K562 (cell line): ENCODE results near the gene PIP4K2A. TPM values are rescaled to one million over a fixed set of nuclear protein-coding genes. Genes with fewer than 3 reads are reported as not detected.

Experiments used
- CCNT2 ChIP-seq: IDR thresholded peaks from 2 replicates; pipeline ENCODE4 v1.6.1; 2011; ENCODE audit warnings: borderline replicate concordance, low read depth, mild to moderate bottlenecking, moderate library complexity, mixed read lengths, low read length; ENCODE audit not compliant: insufficient read length; ENCODE audit errors: extremely low read depth
- CREM ChIP-seq: IDR thresholded peaks from 2 replicates; pipeline ENCODE4 v1.6.1; 2014; ENCODE audit warnings: antibody characterized with exemption, low read depth
- GABPB1 ChIP-seq: sonication (generic); formaldehyde crosslinking; IDR thresholded peaks from 2 replicates; pipeline ENCODE4 v1.8.0; 2022; ENCODE audit warnings: mild to moderate bottlenecking, missing genetic modification reagents
- MIER1 ChIP-seq: fragments of 450-650 bp; IDR thresholded peaks from 2 replicates; pipeline ENCODE4 v1.6.1; 2016; ENCODE audit warnings: antibody characterized with exemption, mild to moderate bottlenecking, low read depth
- PURB ChIP-seq: sonication (generic); formaldehyde crosslinking; IDR thresholded peaks from 2 replicates; pipeline ENCODE4 v1.9.0; 2021; ENCODE audit warnings: low read depth, mild to moderate bottlenecking, missing genetic modification reagents
- RB1 ChIP-seq: fragments of 450-650 bp; IDR thresholded peaks from 2 replicates; pipeline ENCODE4 v1.6.1; 2017; ENCODE audit warnings: low read depth, mild to moderate bottlenecking
- SUPT5H ChIP-seq: fragments of 450-650 bp; IDR thresholded peaks from 2 replicates; pipeline ENCODE4 v1.6.1; 2016
- YY1 ChIP-seq, 3 experiments: IDR thresholded peaks; 2 replicates each; pipeline ENCODE4 v1.6.1; 2011; ENCODE audit warnings: low read length in 2 of 3, mild to moderate bottlenecking in 2 of 3, moderate library complexity in 2 of 3, borderline replicate concordance in 1 of 3, control low read depth in 1 of 3, low read depth in 1 of 3; ENCODE audit not compliant: insufficient read depth in 3 of 3, insufficient replicate concordance in 2 of 3, control insufficient read depth in 1 of 3, insufficient read length in 1 of 3; ENCODE audit errors: extremely low read depth in 1 of 3
- polyA plus RNA-seq, 8 experiments: library from polyadenylated mRNA; depleted of rRNA in 4 of 8; stranded (reverse) in 5 of 8; unstranded in 3 of 8; fragments of >200 nt; fragmentation: Nextera tagmentation in 2 of 8; fragmentation: Illumina TruSeq in 1 of 8; extraction: Ambion mirVana in 2 of 8; extraction: Trizol in 1 of 8; gene quantifications; 2 replicates each; pipeline versions ENCODE4 v1.2.1 to v1.2.3, GENCODE V29; 2011 to 2014; ENCODE audit warnings: inconsistent platforms in 1 of 8, missing spikeins in 1 of 8
- total RNA-seq, 7 experiments: library from RNA; depleted of rRNA in 6 of 7; stranded (reverse); fragments of >200 nt in 6 of 7; fragmentation: Illumina TruSeq in 2 of 7; extraction: Trizol in 2 of 7; gene quantifications; 2 replicates each; pipeline versions ENCODE4 v1.2.1 to v1.2.3, GENCODE V29; 2011 to 2021; ENCODE audit warnings: low replicate concordance in 1 of 7
- TF ChIP-seq, protein P1 (sequence below): sonication (generic); formaldehyde crosslinking; IDR thresholded peaks from 2 replicates; pipeline ENCODE4 v1.8.0; 2023; ENCODE audit warnings: missing genetic modification reagents, mild to moderate bottlenecking, borderline replicate concordance
- TF ChIP-seq, protein P2 (sequence below): fragments of 450-650 bp; IDR thresholded peaks from 2 replicates; pipeline ENCODE4 v1.6.1; 2017; ENCODE audit warnings: antibody characterized with exemption, mild to moderate bottlenecking
- TF ChIP-seq, protein P3 (sequence below): sonication (generic); formaldehyde crosslinking; IDR thresholded peaks from 2 replicates; pipeline ENCODE4 v1.8.1; 2022; ENCODE audit warnings: missing genetic modification reagents
- TF ChIP-seq, protein P4 (sequence below): fragments of 250-450 bp; sonication (Bioruptor Pico); IDR thresholded peaks from 2 replicates; pipeline ENCODE4 v1.8.0; 2021; ENCODE audit warnings: moderate library complexity, mild to moderate bottlenecking, inconsistent platforms

Gene PIP4K2A
- total and polyA plus RNA-seq, 9 of the 15 experiments (the other 6 are each of a cell fraction or from before 2014, with no cell fraction given): 35.6 to 117 (median 71.9) TPM

DNA sequence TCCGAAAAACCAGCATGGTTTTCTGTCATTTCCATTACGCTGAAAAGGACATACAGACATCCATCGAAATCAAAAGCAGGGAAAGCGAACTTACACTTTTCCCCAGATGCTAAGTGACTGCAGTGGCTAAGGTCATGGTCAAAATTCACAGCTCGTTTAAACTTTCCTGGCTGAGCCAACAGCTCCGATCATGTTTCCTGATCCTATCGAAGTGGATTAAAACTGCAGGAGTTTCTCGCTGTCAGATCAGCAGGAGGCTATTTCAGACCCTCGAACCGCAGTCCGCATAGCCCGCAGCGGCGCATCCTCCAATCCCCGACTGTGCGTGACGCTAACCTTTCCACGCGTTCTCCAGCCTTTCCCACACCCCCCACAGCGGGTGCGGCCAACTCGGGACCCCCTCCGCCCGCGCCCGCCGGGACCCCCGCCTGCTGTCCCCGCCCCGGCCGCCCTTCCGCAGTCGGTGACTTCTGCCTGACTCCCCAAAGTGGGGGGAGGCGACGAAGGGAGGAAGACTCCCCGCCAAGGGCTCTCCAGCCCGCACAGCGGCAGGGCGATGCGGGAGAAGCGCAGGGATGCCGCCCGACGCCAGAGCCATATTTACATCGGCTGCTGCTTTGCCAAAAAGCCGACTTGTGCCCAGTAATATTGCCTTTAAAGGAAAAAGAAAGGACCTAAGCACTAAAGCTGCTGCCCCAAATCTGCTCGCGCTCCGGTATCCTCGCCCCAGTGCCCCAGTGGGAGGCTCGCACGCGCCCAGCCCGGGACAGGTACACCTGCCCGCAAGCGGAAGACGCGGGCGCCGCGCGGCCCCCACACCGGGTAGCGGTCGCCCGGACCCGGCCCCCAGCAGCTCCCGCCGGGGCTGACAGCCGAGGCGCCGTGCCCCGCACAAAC is 1.2 kb downstream of the PIP4K2A start (continued):
- TF ChIP-seq, protein P1, sequence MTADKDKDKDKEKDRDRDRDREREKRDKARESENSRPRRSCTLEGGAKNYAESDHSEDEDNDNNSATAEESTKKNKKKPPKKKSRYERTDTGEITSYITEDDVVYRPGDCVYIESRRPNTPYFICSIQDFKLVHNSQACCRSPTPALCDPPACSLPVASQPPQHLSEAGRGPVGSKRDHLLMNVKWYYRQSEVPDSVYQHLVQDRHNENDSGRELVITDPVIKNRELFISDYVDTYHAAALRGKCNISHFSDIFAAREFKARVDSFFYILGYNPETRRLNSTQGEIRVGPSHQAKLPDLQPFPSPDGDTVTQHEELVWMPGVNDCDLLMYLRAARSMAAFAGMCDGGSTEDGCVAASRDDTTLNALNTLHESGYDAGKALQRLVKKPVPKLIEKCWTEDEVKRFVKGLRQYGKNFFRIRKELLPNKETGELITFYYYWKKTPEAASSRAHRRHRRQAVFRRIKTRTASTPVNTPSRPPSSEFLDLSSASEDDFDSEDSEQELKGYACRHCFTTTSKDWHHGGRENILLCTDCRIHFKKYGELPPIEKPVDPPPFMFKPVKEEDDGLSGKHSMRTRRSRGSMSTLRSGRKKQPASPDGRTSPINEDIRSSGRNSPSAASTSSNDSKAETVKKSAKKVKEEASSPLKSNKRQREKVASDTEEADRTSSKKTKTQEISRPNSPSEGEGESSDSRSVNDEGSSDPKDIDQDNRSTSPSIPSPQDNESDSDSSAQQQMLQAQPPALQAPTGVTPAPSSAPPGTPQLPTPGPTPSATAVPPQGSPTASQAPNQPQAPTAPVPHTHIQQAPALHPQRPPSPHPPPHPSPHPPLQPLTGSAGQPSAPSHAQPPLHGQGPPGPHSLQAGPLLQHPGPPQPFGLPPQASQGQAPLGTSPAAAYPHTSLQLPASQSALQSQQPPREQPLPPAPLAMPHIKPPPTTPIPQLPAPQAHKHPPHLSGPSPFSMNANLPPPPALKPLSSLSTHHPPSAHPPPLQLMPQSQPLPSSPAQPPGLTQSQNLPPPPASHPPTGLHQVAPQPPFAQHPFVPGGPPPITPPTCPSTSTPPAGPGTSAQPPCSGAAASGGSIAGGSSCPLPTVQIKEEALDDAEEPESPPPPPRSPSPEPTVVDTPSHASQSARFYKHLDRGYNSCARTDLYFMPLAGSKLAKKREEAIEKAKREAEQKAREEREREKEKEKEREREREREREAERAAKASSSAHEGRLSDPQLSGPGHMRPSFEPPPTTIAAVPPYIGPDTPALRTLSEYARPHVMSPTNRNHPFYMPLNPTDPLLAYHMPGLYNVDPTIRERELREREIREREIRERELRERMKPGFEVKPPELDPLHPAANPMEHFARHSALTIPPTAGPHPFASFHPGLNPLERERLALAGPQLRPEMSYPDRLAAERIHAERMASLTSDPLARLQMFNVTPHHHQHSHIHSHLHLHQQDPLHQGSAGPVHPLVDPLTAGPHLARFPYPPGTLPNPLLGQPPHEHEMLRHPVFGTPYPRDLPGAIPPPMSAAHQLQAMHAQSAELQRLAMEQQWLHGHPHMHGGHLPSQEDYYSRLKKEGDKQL (CRISPR knock-in tag): no peak
- TF ChIP-seq, protein P2, sequence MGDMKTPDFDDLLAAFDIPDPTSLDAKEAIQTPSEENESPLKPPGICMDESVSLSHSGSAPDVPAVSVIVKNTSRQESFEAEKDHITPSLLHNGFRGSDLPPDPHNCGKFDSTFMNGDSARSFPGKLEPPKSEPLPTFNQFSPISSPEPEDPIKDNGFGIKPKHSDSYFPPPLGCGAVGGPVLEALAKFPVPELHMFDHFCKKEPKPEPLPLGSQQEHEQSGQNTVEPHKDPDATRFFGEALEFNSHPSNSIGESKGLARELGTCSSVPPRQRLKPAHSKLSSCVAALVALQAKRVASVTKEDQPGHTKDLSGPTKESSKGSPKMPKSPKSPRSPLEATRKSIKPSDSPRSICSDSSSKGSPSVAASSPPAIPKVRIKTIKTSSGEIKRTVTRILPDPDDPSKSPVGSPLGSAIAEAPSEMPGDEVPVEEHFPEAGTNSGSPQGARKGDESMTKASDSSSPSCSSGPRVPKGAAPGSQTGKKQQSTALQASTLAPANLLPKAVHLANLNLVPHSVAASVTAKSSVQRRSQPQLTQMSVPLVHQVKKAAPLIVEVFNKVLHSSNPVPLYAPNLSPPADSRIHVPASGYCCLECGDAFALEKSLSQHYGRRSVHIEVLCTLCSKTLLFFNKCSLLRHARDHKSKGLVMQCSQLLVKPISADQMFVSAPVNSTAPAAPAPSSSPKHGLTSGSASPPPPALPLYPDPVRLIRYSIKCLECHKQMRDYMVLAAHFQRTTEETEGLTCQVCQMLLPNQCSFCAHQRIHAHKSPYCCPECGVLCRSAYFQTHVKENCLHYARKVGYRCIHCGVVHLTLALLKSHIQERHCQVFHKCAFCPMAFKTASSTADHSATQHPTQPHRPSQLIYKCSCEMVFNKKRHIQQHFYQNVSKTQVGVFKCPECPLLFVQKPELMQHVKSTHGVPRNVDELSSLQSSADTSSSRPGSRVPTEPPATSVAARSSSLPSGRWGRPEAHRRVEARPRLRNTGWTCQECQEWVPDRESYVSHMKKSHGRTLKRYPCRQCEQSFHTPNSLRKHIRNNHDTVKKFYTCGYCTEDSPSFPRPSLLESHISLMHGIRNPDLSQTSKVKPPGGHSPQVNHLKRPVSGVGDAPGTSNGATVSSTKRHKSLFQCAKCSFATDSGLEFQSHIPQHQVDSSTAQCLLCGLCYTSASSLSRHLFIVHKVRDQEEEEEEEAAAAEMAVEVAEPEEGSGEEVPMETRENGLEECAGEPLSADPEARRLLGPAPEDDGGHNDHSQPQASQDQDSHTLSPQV: no peak
- TF ChIP-seq SUPT5H (no peak), CCNT2 (peak; percentile 7), CREM (peak; percentile 15; the same call in 1 of the 2 replicates), MIER1 (0 out of 2 replicates have a peak, but pooled peaks have one; percentile 29), RB1 (peak; percentile 38; the same call in 1 of the 2 replicates), YY1 (IDR thresholded peaks at IDR 0.05; ENCODE audit: borderline replicate concordance in 1 of 3, control insufficient read depth in 1 of 3, extremely low read depth in 1 of 3, insufficient read depth in 3 of 3, insufficient read length in 1 of 3, insufficient replicate concordance in 2 of 3, low read depth in 1 of 3, low read length in 2 of 3) (no peak), PURB (CRISPR knock-in tag) (no peak), GABPB1 (CRISPR knock-in tag) (0 out of 2 replicates have a peak, but pooled peaks have one; percentile 26)
- TF ChIP-seq, protein P3, sequence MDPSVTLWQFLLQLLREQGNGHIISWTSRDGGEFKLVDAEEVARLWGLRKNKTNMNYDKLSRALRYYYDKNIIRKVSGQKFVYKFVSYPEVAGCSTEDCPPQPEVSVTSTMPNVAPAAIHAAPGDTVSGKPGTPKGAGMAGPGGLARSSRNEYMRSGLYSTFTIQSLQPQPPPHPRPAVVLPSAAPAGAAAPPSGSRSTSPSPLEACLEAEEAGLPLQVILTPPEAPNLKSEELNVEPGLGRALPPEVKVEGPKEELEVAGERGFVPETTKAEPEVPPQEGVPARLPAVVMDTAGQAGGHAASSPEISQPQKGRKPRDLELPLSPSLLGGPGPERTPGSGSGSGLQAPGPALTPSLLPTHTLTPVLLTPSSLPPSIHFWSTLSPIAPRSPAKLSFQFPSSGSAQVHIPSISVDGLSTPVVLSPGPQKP: no peak
- TF ChIP-seq, protein P4, sequence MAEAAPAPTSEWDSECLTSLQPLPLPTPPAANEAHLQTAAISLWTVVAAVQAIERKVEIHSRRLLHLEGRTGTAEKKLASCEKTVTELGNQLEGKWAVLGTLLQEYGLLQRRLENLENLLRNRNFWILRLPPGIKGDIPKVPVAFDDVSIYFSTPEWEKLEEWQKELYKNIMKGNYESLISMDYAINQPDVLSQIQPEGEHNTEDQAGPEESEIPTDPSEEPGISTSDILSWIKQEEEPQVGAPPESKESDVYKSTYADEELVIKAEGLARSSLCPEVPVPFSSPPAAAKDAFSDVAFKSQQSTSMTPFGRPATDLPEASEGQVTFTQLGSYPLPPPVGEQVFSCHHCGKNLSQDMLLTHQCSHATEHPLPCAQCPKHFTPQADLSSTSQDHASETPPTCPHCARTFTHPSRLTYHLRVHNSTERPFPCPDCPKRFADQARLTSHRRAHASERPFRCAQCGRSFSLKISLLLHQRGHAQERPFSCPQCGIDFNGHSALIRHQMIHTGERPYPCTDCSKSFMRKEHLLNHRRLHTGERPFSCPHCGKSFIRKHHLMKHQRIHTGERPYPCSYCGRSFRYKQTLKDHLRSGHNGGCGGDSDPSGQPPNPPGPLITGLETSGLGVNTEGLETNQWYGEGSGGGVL (CRISPR knock-in tag): no peak
